ENCODE measurements around the gene AIFM3. TPM values are rescaled to one million over a fixed set of nuclear protein-coding genes. Genes with fewer than 3 reads are reported as not detected.

AIFM3 gene
- total RNA-seq, 2 donors from 2014 or later: 1.4 to 1.8 TPM

DNA sequence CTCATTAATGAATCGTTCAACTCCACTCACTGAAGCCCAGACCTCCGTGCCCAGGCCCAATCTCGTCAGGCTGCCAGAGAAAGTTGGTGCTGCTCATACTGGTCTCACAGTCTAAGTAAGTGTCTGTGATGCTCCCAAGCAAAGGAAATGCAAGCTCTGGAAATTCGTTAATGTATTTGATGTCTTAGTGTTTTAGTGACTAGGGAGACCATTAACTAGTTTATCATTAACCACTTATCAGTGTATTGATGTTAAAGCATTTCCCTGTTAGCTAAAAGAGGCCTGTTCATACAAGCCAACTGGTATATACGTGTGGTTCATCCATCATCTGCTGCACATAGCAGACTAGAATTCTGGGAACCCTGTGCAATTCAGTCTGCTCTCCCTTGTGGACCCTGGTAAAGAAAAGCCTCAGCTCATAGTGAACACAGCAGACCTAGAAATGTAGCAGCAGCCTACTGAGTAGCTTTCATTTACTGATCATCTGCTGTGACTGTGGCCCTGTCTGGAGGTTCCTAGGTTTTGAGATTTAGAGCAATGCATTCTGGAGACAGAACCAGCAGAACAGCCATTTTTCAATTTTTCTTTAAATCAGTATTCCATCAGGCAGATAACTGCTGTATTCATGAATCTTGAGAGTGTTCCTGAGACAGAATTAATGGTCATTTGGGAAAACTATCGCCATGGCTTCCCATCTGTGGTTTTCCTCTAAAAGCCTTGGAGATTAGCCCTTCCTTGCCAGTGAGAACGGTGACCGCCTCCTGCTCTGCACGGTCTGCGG is 15.7 kb upstream of the AIFM3 start:
- WGBS: 72% methylated on average over 10 of the region's 10 CpGs
- H3K36me3 ChIP-seq: peaks cover 0 to 3% of the 10 kb centered on the region in 2 donors
- TF ChIP-seq POLR2A (IDR thresholded peaks at IDR 0.05) (no peak), POLR2AphosphoS5 (IDR thresholded peaks at IDR 0.05) (no peak)
- TF ChIP-seq, protein P1, sequence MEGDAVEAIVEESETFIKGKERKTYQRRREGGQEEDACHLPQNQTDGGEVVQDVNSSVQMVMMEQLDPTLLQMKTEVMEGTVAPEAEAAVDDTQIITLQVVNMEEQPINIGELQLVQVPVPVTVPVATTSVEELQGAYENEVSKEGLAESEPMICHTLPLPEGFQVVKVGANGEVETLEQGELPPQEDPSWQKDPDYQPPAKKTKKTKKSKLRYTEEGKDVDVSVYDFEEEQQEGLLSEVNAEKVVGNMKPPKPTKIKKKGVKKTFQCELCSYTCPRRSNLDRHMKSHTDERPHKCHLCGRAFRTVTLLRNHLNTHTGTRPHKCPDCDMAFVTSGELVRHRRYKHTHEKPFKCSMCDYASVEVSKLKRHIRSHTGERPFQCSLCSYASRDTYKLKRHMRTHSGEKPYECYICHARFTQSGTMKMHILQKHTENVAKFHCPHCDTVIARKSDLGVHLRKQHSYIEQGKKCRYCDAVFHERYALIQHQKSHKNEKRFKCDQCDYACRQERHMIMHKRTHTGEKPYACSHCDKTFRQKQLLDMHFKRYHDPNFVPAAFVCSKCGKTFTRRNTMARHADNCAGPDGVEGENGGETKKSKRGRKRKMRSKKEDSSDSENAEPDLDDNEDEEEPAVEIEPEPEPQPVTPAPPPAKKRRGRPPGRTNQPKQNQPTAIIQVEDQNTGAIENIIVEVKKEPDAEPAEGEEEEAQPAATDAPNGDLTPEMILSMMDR (IDR thresholded peaks at IDR 0.05): no peak
- H3K27me3 ChIP-seq (replicated peaks; ENCODE audit: insufficient read depth): no peaks in the 10 kb centered on the region
- intact Hi-C loops (cut with DNase I): loop anchor here (10.0 kb wide), 1 partner anchor 47 kb away; no protein-coding TSS in a partner anchor
- peaks cover 4% of the 10 kb centered on the region for H3K4me1 ChIP-seq (replicated peaks)
- DNase-seq (ENCODE audit: low spot score): no peak
- H3K4me3 ChIP-seq: no peak overlapping the region
- H3K27ac ChIP-seq: peak overlapping the region in 1 of 2 donors; percentile 68
- no peaks in the 10 kb centered on the region for H3K9me3 ChIP-seq

DNA sequence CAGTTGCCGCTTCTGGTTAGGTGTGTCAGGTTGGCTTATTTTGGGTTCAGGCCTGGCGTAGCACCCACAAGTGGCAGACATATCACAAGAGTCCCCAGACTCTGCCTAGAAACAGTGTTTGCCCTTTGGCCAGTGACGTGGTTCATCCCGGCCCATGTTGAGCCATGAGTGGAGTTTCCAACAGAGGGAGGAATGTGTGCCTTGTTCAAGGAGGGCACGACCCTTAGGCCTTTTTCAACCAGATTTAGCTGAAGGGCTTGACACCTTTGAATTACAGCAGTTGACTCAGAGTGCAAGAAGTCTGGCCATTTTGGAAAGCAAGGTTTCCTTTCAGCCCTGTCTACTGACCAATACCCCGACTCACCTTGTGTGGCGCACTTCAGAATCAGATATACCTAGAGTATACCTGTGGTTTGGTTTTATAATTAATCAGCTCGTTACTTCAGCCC is 15.1 kb upstream of the AIFM3 start:
- Histone ChIP-seq H3K4me1 (replicated peaks) (peaks cover 4% of the 10 kb centered on the region), H3K4me3 (no peak overlapping the region), H3K27me3 (replicated peaks; ENCODE audit: insufficient read depth) (no peaks in the 10 kb centered on the region), H3K27ac (peak overlapping the region; percentile 63 to 68), H3K36me3 (peaks cover 0 to 3% of the 10 kb centered on the region in 2 donors), H3K9me3 (no peaks in the 10 kb centered on the region)
- TF ChIP-seq, protein P1 (IDR thresholded peaks at IDR 0.05): peak in 2 of 4 experiments; percentile 9 to 28
- no peak for TF ChIP-seq POLR2A (IDR thresholded peaks at IDR 0.05)
- WGBS: 74% methylated on average over 8 of the region's 8 CpGs
- intact Hi-C loops (cut with DNase I): loop anchor here (10.0 kb wide), 1 partner anchor 47 kb away; no protein-coding TSS in a partner anchor
- no peak for DNase-seq (ENCODE audit: low spot score)

DNA sequence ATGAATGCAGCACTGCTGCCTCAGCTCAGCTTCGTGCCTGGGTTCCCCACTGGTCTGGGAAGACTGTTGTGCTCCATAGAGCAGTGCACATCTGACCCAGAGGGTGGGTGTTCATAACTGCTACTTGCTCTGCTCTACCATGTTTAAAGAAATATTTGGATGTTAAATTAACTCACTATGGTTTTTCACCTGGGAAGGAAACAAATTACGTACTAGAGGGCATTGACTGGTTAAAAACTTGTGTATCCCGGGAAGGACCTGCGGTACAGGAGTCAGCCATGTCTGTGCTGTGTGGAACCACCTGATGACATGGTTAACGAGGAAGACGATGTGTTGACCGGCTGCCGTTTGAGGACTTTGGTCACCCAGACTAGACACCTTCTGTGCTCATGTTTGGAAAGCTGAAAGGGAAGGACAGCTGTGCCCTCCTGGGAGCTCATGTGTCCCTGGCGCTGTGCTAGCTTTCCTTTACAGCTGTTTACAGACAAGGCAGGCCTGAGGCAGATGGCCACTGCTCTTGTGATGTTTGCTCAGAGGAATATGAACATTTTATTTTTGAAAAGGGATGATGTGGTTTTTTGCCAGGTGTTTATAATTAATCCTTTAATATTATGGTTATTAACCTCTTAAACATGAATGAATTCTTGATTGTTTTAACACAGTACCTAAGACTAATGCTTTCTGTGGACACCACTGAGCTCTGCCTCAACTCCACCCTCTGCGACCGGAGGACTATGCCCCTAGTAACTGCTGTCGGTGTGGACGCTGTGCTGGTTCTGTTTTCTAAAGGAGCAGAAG is 14.3 kb upstream of the AIFM3 start:
- no peak overlapping the region for H3K4me3 ChIP-seq
- peak overlapping the region; percentile 63 to 68 for H3K27ac ChIP-seq
- H3K9me3 ChIP-seq: no peaks in the 10 kb centered on the region
- peaks cover 0 to 3% of the 10 kb centered on the region in 2 donors for H3K36me3 ChIP-seq
- peak; percentile 71 for DNase-seq (ENCODE audit: low spot score)
- peaks cover 4% of the 10 kb centered on the region for H3K4me1 ChIP-seq (replicated peaks)
- WGBS: 70% methylated on average over 13 of the region's 13 CpGs
- TF ChIP-seq POLR2AphosphoS5 (IDR thresholded peaks at IDR 0.05): peak; percentile 74
- TF ChIP-seq, protein P1 (IDR thresholded peaks at IDR 0.05): no peak
- no peaks in the 10 kb centered on the region for H3K27me3 ChIP-seq (replicated peaks; ENCODE audit: insufficient read depth)
- intact Hi-C loops (cut with DNase I): loop anchor here (10.0 kb wide), 1 partner anchor 48 kb away; no protein-coding TSS in a partner anchor

DNA sequence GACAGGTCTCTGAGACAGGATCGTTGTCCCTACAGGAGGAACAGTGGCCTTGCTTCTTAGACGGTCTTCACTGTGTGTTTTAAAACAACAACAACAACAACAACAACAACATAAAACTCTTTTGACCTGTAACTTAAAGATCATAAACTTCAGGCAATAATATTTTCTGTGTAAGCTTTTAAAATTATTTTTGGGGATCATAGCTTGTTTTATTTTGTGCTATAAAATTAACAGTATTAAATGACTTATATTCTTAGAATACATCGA is 13.8 kb upstream of the AIFM3 start:
- peaks cover 0 to 3% of the 10 kb centered on the region in 2 donors for H3K36me3 ChIP-seq
- DNase-seq (ENCODE audit: low spot score): no peak
- peak overlapping the region; percentile 63 to 68 for H3K27ac ChIP-seq
- no peak overlapping the region for H3K4me3 ChIP-seq
- no peaks in the 10 kb centered on the region for H3K9me3 ChIP-seq
- H3K4me1 ChIP-seq (replicated peaks): peaks cover 4% of the 10 kb centered on the region
- H3K27me3 ChIP-seq (replicated peaks; ENCODE audit: insufficient read depth): no peaks in the 10 kb centered on the region
- TF ChIP-seq, protein P1 (IDR thresholded peaks at IDR 0.05): no peak
- TF ChIP-seq POLR2A (IDR thresholded peaks at IDR 0.05): no peak
- TF ChIP-seq POLR2AphosphoS5 (IDR thresholded peaks at IDR 0.05): no peak
- WGBS: 51% methylated on average over 3 of the region's 3 CpGs
- intact Hi-C loops (cut with DNase I): loop anchor here (10.0 kb wide), 1 partner anchor 48 kb away; no protein-coding TSS in a partner anchor
